Body of pancreas (tissue), 4 donors: ENCODE results near the gene PA2G4.

ENCODE experiments used
- POLR2A ChIP-seq, 3 donors: fragments of 450-650 bp; IDR thresholded peaks; one replicate each; pipeline ENCODE4 v1.6.1; 2016; ENCODE audit warnings: antibody characterized with exemption in 3 of 3, mild to moderate bottlenecking in 2 of 3
- TF ChIP-seq, protein P1 (sequence below), 7 experiments: fragments of 450-650 bp in 4 of 7; fragments of 200-600 bp in 3 of 7; sonication (generic) in 3 of 7; IDR thresholded peaks; one replicate each; pipeline ENCODE4 v1.5.1; 2016 to 2019; ENCODE audit warnings: antibody characterized with exemption in 7 of 7

DNA sequence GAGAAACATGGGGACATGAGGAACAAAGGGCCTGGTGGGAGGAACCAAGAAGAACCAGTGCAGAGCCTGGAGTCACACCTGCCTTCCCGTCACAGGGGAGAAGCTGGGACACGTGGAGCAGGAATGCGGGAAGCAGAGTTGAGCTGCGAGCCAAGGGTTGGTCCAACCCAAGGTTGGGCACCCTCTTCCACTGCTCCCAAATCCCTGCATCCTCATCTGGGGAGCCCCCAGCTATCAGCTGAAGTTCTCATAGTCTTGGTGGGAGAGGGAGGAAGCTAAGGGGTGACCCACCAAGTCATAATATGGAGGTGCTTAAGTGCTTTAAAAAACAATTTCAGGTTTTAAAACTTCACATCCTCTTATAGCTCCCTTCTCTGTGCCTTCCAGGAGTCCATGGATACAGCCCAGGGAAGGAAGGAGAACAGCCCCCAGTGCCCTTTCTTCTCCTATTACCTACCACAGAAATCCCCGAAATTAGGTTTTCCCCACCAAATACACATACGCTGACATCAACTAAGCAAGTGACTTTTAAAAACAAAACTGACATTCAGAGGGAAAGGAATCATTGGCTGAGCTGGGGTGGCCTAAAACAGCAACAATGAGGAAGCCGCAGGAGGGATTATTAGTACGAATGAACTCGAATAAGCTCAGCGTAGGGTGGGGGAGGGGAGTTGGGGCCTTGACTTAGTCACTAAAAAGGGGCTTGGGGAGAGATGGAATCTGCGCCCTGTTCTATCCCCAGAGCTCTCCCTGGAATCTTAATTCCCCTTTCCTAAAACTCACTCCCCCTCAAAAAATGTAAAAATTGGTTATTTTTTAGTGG, 58.3 kb downstream of the PA2G4 start:
- TF ChIP-seq POLR2A (IDR thresholded peaks at IDR 0.05) = no peak
- TF ChIP-seq, protein P1, sequence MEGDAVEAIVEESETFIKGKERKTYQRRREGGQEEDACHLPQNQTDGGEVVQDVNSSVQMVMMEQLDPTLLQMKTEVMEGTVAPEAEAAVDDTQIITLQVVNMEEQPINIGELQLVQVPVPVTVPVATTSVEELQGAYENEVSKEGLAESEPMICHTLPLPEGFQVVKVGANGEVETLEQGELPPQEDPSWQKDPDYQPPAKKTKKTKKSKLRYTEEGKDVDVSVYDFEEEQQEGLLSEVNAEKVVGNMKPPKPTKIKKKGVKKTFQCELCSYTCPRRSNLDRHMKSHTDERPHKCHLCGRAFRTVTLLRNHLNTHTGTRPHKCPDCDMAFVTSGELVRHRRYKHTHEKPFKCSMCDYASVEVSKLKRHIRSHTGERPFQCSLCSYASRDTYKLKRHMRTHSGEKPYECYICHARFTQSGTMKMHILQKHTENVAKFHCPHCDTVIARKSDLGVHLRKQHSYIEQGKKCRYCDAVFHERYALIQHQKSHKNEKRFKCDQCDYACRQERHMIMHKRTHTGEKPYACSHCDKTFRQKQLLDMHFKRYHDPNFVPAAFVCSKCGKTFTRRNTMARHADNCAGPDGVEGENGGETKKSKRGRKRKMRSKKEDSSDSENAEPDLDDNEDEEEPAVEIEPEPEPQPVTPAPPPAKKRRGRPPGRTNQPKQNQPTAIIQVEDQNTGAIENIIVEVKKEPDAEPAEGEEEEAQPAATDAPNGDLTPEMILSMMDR (IDR thresholded peaks at IDR 0.05) = no peak
